Stimulated activated naive CD4-positive, alpha-beta T cell (primary cell): ENCODE data around the gene SLC50A1.

ENCODE experiments used
- DNase-seq, 6 experiments: peaks; one replicate each; lab custom pipeline; 2025; lab: John Stamatoyannopoulos, UW

The SLC50A1 gene

DNA sequence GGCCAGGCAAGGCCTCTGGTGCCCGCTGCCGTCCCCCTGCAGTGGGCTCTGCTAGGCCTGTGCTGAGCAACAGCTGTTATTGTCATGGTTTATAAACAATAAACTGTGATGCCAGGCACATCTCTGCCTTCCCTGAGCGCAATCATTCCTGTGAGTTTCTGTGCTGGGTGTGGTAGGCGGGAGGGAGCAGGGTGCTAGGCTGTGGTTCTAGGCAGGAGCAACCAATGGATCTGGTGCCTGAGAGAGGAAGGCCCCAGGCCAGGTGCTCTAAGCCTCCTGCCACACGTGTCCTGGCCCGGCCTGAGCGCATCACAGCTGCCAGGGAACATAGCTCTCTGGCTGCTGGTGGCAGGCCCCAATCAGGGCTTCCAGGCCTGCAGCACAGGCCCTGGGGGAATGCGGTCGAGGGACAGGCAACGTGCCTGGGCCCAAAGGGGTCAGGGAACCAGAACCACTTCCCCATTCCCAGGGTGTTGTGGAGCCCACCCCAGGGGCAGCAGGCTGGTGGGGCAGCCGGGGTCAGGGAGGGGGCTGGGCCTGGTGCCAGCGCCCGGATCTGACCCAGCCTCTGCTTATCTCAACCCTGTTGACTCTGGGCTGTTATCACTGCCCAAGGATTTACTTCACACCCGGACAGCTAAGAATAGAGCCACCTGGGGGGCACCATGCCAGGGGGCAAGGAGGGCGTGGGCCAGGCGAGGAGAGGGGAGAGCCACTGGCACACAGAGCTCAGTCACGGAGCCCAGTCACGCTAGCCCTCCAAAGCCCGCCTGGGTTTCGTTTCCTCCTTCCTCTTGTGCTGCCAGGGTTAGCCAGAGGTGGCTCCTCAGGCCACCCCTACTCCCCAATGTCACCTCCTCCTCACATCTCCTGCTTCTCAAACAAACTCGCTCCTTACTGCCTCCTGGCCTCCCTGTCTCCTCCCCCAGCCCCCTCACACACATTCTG lies 49.5 kb downstream of the SLC50A1 start:
- no peak for DNase-seq

DNA sequence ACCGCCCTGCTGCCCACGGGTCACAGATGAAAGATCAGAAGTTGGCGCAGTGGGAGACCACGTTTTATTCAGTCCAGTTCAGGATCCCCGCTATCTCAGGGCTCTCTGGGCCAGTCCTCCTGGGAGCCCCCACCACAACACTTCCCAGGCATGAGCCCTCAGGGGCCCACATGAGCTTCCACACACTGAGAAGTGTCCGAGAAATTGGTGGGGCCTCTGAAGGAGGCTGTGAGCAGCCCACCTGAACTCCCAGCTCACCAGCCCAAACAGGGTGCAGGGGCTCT lies 50.1 kb downstream of the SLC50A1 start:
- no peak for DNase-seq

DNA sequence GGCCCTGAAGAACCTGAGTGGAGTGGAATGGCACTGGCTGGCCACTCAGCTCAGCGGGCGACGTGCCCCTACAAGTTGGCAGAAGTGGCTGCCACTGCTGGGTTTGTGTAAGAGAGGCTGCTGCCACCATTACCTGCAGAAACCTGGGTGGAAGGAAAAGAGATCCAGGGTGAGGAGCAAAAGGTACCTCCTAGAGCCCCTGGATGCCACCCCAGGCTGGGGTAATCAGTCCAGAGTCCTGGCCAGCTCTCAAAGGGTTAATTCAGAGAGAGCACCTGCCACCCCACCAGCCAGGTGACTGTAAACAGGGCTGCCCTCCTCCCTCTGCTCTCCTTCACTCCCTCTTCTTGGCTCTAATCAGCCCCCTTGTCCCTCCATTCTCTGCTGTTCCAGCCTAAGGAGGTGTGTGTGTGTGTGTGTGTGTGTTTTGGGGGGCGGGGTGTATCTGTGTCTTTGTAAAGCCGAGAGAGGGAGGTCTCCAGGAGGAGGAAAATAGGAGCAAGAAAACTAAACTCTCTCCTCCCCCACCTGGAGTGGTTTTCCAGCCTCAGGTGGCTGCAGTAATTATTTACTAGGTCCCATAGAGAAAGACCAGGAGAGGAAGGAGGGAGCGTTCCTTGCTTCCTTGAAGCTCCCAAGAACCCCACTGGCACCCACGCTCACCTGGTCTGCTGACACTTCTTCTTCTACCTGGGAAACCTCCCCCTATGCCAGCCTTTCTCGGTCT lies 50.6 kb downstream of the SLC50A1 start:
- DNase-seq: no peak

DNA sequence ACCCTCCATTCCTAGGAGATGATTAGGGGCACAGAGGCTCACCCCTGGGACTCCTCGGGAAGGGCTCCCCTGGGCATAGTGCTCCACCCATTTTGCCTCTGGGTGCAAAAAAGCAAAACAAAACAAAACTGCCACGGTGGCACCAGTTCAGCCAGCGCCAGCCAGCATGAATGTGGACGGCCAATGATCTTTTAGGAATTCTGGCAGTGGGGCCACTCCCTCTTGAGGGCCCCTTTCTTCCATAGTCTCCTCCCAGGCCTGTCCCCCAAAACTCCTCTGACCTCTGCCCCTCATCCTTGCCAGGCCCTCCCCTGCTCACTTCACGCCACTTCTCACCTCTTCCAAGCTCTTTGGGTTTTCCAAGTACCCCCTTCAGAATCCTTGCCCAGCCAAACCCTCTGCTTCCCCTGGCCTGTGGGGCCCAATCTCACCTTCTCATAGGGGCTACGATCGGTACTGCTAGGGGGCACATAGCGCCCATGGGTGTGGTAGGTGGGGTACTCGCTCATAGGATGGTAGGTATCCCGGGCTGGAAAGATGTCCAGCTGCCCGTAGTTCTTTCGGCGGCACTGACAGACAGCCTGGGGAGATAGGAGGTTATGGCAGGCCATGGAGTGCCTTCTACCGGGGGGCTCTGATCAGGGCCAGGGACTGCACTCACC lies 51.3 kb downstream of the SLC50A1 start:
- DNase-seq: no peak

DNA sequence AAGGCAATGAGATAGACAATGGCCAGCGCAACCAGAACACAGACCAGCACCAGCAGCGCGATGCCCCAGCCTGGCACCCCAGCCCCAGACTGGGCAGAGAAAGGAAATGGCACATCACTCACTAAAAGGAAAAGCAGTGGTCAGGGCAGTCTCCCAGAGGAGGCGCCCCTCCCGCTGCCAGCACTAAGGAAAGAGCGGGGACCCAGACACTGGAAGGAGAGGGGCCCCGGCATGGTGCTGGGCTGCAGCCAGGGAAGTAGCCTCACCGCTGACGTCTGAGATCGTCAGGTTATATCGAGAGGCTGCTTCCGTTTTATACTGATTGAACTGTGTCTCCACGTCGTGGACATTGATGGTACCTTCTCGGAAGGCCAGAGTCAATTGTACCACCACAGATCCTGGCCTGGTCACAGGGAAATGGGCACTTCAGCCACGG lies 51.8 kb downstream of the SLC50A1 start:
- no peak for DNase-seq

DNA sequence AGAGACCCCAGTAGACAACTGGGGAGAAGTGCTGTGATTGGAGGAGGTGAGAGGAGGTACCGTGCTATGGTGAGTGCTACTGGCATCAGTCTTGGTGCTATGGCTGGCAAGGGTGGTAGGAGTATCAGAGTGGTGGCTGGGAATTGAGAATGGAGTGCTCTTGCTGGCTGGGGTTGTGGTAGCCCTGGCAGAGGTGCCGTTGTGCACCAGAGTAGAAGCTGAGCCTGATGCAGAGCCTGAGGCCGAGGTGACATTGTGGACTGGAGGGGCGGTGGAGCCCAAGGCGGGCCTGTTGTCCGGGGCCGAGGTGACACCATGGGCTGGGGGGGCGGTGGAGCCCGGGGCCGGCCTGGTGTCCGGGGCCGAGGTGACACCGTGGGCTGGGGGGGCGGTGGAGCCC lies 52.6 kb downstream of the SLC50A1 start:
- no peak for DNase-seq
